HepG2 (cell line): ENCODE data around the gene NINJ2. TPM values are rescaled to one million over a fixed set of nuclear protein-coding genes. Genes with fewer than 3 reads are reported as not detected.

Experiments
- ATF5 ChIP-seq: sonication (generic); formaldehyde crosslinking; IDR thresholded peaks from 2 replicates; pipeline ENCODE4 v1.4.0; 2020; ENCODE audit warnings: mild to moderate bottlenecking, low read depth, missing genetic modification reagents
- E2F2 ChIP-seq: sonication (generic); formaldehyde crosslinking; IDR thresholded peaks from 2 replicates; pipeline ENCODE4 v1.4.0; 2020; ENCODE audit warnings: missing genetic modification reagents, borderline replicate concordance
- ELF4 ChIP-seq: sonication (generic); formaldehyde crosslinking; IDR thresholded peaks from 2 replicates; pipeline ENCODE4 v1.5.0; 2020; ENCODE audit warnings: missing genetic modification reagents, mild to moderate bottlenecking, moderate library complexity, borderline replicate concordance
- HNRNPUL1 ChIP-seq: fragments of 200-400 bp; formaldehyde crosslinking; IDR thresholded peaks from 2 replicates; pipeline ENCODE4 v1.6.1; 2017; ENCODE audit warnings: low read depth, mild to moderate bottlenecking, low read length, moderate library complexity
- IRF2 ChIP-seq: IDR thresholded peaks from 2 replicates; pipeline ENCODE4 v1.6.1; 2018; ENCODE audit warnings: missing genetic modification reagents, missing compliant biosample characterization
- SRSF9 ChIP-seq: fragments of 200-400 bp; formaldehyde crosslinking; IDR thresholded peaks from 2 replicates; pipeline ENCODE4 v1.6.1; 2018; ENCODE audit warnings: borderline replicate concordance, mild to moderate bottlenecking, low read depth, low read length; ENCODE audit not compliant: insufficient read depth, poor library complexity, severe bottlenecking
- THRA ChIP-seq: sonication (generic); formaldehyde crosslinking; IDR thresholded peaks from 2 replicates; pipeline ENCODE4 v1.4.0; 2020; ENCODE audit warnings: missing genetic modification reagents, borderline replicate concordance
- TOPORS ChIP-seq: sonication (generic); formaldehyde crosslinking; IDR thresholded peaks from 2 replicates; pipeline ENCODE4 v1.8.0; 2023; ENCODE audit warnings: mild to moderate bottlenecking, missing genetic modification reagents
- TSC22D2 ChIP-seq: sonication (generic); formaldehyde crosslinking; IDR thresholded peaks from 2 replicates; pipeline ENCODE4 v1.5.1; 2020; ENCODE audit warnings: missing genetic modification reagents, mild to moderate bottlenecking, borderline replicate concordance
- ZFP91 ChIP-seq: sonication (generic); formaldehyde crosslinking; IDR thresholded peaks from 2 replicates; pipeline ENCODE4 v1.9.0; 2022; ENCODE audit warnings: missing genetic modification reagents, mild to moderate bottlenecking, borderline replicate concordance
- ZHX1 ChIP-seq: sonication (generic); formaldehyde crosslinking; IDR thresholded peaks from 2 replicates; pipeline ENCODE4 v1.8.1; 2022; ENCODE audit warnings: low read depth, mild to moderate bottlenecking, missing genetic modification reagents
- ZNF230 ChIP-seq: sonication (generic); formaldehyde crosslinking; IDR thresholded peaks from 2 replicates; pipeline ENCODE4 v1.4.0; 2020; ENCODE audit warnings: mild to moderate bottlenecking, missing genetic modification reagents
- ZNF280D ChIP-seq: sonication (generic); formaldehyde crosslinking; IDR thresholded peaks from 2 replicates; pipeline ENCODE4 v1.5.1; 2020; ENCODE audit warnings: mild to moderate bottlenecking, missing genetic modification reagents
- ZNF367 ChIP-seq: sonication (generic); formaldehyde crosslinking; IDR thresholded peaks from 2 replicates; pipeline ENCODE4 v1.4.0; 2020; ENCODE audit warnings: missing genetic modification reagents, borderline replicate concordance
- ZNF546 ChIP-seq: sonication (generic); formaldehyde crosslinking; conservative IDR thresholded peaks from 2 replicates; pipeline ENCODE4 v1.8.1; 2023; ENCODE audit warnings: mild to moderate bottlenecking, missing genetic modification reagents
- polyA plus RNA-seq, 8 experiments: library from polyadenylated mRNA; depleted of rRNA in 3 of 8; stranded (reverse) in 7 of 8; unstranded in 1 of 8; fragments of >200 nt; fragmentation: Illumina TruSeq in 4 of 8; extraction: Trizol in 4 of 8; gene quantifications; 2 replicates each; pipeline versions ENCODE4 v1.2.1 to v1.2.3, GENCODE V29; 2011 to 2016; ENCODE audit warnings: low read depth in 4 of 8, missing spikeins in 1 of 8, mixed read lengths in 1 of 8; ENCODE audit not compliant: insufficient read depth in 1 of 8
- total RNA-seq, 5 experiments: library from RNA; depleted of rRNA; stranded (reverse); fragments of >200 nt; fragmentation: Illumina TruSeq; extraction: Trizol; gene quantifications; 2 replicates each; pipeline ENCODE4 v1.2.3, GENCODE V29; 2016; ENCODE audit warnings: low read depth in 1 of 5

Gene NINJ2
- total and polyA plus RNA-seq, 2 of the 13 experiments (the other 11 are each of a cell fraction or from before 2014, with no cell fraction given) = 0.62 to 3.8 TPM

- TF ChIP-seq ZHX1 = no peak; the same call in 1 of the 2 replicates
- no peak for TF ChIP-seq HNRNPUL1
- TF ChIP-seq SRSF9 = no peak
- TF ChIP-seq ELF4 (CRISPR knock-in tag) = peak; percentile 87; the same call in 1 of the 2 replicates
- no peak for TF ChIP-seq TOPORS (CRISPR knock-in tag)
- no peak for TF ChIP-seq ZNF367 (CRISPR knock-in tag)
- peak; percentile 73; the same call in 1 of the 2 replicates for TF ChIP-seq THRA
- TF ChIP-seq ATF5 = no peak
- TF ChIP-seq E2F2 = no peak
- peak; percentile 90 for TF ChIP-seq IRF2 (CRISPR knock-in tag)
- 0 out of 2 replicates have a peak, but pooled peaks have one; percentile 25 for TF ChIP-seq ZNF230 (CRISPR knock-in tag)
- TF ChIP-seq ZFP91 (CRISPR knock-in tag) = peak; percentile 80
- no peak for TF ChIP-seq TSC22D2 (CRISPR knock-in tag)
- TF ChIP-seq ZNF280D (CRISPR knock-in tag) = no peak; the same call in 1 of the 2 replicates
- TF ChIP-seq ZNF546 = peak; percentile 56; the same call in 1 of the 2 replicates
These were observed 16.5 kb downstream of the NINJ2 start (continued) for GRCh38 chr12:646442-647384.
